HEK293 (cell line): Measurements from ENCODE around the gene FBXO28.

Source experiments
- FEZF1 ChIP-seq: fragments of 450-650 bp; formaldehyde crosslinking; IDR thresholded peaks from 2 replicates; pipeline ENCODE4 v1.5.1; 2016; ENCODE audit warnings: missing biosample characterization, missing genetic modification characterization
- REPIN1 ChIP-seq: fragments of 450-650 bp; formaldehyde crosslinking; IDR thresholded peaks from 2 replicates; pipeline ENCODE4 v1.5.1; 2017; ENCODE audit warnings: missing biosample characterization, missing genetic modification characterization, low read depth
- REST ChIP-seq: fragments of 450-650 bp; formaldehyde crosslinking; IDR thresholded peaks from 2 replicates; pipeline ENCODE4 v1.5.1; 2016; ENCODE audit warnings: missing biosample characterization, missing genetic modification characterization
- WT1 ChIP-seq: fragments of 450-650 bp; formaldehyde crosslinking; IDR thresholded peaks from 2 replicates; pipeline ENCODE4 v1.5.1; 2016; ENCODE audit warnings: missing biosample characterization, missing genetic modification characterization
- ZBTB10 ChIP-seq: fragments of 450-650 bp; formaldehyde crosslinking; IDR thresholded peaks from 2 replicates; pipeline ENCODE4 v1.5.1; 2016; ENCODE audit warnings: missing biosample characterization, missing genetic modification characterization
- ZNF148 ChIP-seq: fragments of 450-650 bp; formaldehyde crosslinking; IDR thresholded peaks from 2 replicates; pipeline ENCODE4 v1.5.0; 2017; ENCODE audit warnings: missing biosample characterization, missing genetic modification characterization, borderline replicate concordance
- ZNF280C ChIP-seq: fragments of 450-650 bp; formaldehyde crosslinking; IDR thresholded peaks from 2 replicates; pipeline ENCODE4 v1.5.1; 2016; ENCODE audit warnings: missing biosample characterization, missing genetic modification characterization
- ZNF391 ChIP-seq: fragments of 450-650 bp; formaldehyde crosslinking; IDR thresholded peaks from 2 replicates; pipeline ENCODE4 v1.5.1; 2016; ENCODE audit warnings: low read depth, missing biosample characterization, missing genetic modification characterization, borderline replicate concordance
- ZNF518A ChIP-seq: fragments of 450-650 bp; formaldehyde crosslinking; conservative IDR thresholded peaks from 2 replicates; pipeline ENCODE4 v1.5.1; 2016; ENCODE audit warnings: low read depth, missing biosample characterization, missing genetic modification characterization
- ZNF623 ChIP-seq: fragments of 450-650 bp; formaldehyde crosslinking; IDR thresholded peaks from 2 replicates; pipeline ENCODE4 v1.5.1; 2016; ENCODE audit warnings: missing biosample characterization, missing genetic modification characterization
- TF ChIP-seq, protein P1 (sequence below): fragments of 450-650 bp; formaldehyde crosslinking; IDR thresholded peaks from 2 replicates; pipeline ENCODE4 v1.5.1; 2017; ENCODE audit warnings: missing biosample characterization, missing genetic modification characterization

FBXO28 gene

DNA sequence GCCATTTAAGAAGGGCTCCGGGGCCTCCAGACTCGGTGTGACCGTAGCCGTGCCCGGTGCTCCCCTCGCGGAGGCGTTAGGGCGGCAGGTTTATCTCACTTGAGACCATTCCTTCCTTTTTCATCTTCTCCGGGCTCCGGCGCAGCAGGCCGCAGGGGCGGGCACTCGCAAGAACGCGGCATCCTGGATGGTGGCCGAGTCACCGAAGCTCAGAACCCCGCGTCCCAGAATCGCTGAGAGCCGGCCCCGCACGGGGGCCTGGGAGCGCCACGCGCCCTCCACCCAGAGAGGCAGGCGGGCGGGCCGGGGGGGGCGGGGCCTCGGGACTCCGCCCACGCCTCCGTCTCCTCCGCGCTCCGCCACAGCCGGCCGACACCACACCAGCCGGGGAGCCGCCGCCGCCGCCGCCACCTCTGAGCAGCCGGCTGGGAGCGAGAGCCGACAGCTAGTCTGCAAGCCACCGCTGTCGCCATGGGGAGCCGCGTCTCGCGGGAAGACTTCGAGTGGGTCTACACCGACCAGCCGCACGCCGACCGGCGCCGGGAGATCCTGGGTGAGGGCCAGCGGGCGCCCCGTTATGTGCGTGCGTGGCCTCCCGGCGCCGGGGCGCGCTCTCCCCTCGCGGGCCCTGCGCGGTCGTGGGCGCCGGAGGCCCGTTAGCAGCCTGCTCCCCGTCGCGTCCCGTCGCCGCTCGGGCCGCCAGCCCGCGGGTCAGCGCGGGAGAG, 69.1 kb downstream of the FBXO28 start, which contains the start of gene DEGS1 (continued):
- TF ChIP-seq REPIN1 (no peak), FEZF1 (tag by site-specific recombination) (no peak), ZNF391 (tag by site-specific recombination) (0 out of 2 replicates have a peak, but pooled peaks have one; percentile 33), ZNF623 (tag by site-specific recombination) (0 out of 2 replicates have a peak, but pooled peaks have one; percentile 27), ZNF518A (tag by site-specific recombination) (no peak; the same call in 1 of the 2 replicates), WT1 (peak; percentile 46; the same call in 1 of the 2 replicates), REST (tag by site-specific recombination) (no peak; the same call in 1 of the 2 replicates), ZNF280C (tag by site-specific recombination) (no peak), ZBTB10 (tag by site-specific recombination) (peak; percentile 47; the same call in 1 of the 2 replicates), ZNF148 (tag by site-specific recombination) (no peak)
- TF ChIP-seq, protein P1, sequence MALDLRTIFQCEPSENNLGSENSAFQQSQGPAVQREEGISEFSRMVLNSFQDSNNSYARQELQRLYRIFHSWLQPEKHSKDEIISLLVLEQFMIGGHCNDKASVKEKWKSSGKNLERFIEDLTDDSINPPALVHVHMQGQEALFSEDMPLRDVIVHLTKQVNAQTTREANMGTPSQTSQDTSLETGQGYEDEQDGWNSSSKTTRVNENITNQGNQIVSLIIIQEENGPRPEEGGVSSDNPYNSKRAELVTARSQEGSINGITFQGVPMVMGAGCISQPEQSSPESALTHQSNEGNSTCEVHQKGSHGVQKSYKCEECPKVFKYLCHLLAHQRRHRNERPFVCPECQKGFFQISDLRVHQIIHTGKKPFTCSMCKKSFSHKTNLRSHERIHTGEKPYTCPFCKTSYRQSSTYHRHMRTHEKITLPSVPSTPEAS, result no peak
